SU-DHL-6 (cell line): ENCODE results near the gene RPS16.

Experiments
- H2AFZ ChIP-seq: fragments of 200-600 bp; sonication (generic); 2 replicates; pipeline ENCODE4 v1.6.1; 2014; ENCODE audit warnings: low read depth, mild to moderate bottlenecking, moderate library complexity, mixed read lengths, antibody characterized with exemption, low read length; ENCODE audit not compliant: severe bottlenecking
- H3F3A ChIP-seq: fragments of 200-600 bp; shearing (Covaris generic); 2 replicates; pipeline ENCODE4 v1.6.0; 2016; ENCODE audit warnings: antibody characterized with exemption, mild to moderate bottlenecking; ENCODE audit not compliant: insufficient read depth
- H3K27ac ChIP-seq: fragments of 200-600 bp; sonication (generic); 2 replicates; pipeline ENCODE4 v1.5.1; 2016; ENCODE audit warnings: low read depth, mild to moderate bottlenecking, low read length, moderate library complexity, mixed read lengths
- H3K27me3 ChIP-seq: fragments of 200-600 bp; sonication (generic), shearing (Covaris generic); 2 replicates; pipeline ENCODE4 v1.6.0; 2014; ENCODE audit warnings: mild to moderate bottlenecking, low read length
- H3K36me3 ChIP-seq: fragments of 200-600 bp; sonication (generic); 2 replicates; pipeline ENCODE4 v1.6.1; 2014; ENCODE audit warnings: mild to moderate bottlenecking, low read length, mixed read lengths
- H3K4me2 ChIP-seq: fragments of 300-600, 200-600 bp; shearing (Covaris generic), sonication (generic); 2 replicates; pipeline ENCODE4 v1.6.0; 2014; ENCODE audit warnings: low read length, low read depth, mild to moderate bottlenecking; ENCODE audit not compliant: poor library complexity, severe bottlenecking
- H3K4me3 ChIP-seq: fragments of 200-600 bp; sonication (generic); 2 replicates; pipeline ENCODE4 v1.5.1; 2014; ENCODE audit warnings: antibody characterized with exemption, low read length, mild to moderate bottlenecking, mixed read lengths; ENCODE audit not compliant: insufficient read depth, poor library complexity, severe bottlenecking
- H3K79me2 ChIP-seq: fragments of 200-600 bp; sonication (generic); 2 replicates; pipeline ENCODE4 v1.6.1; 2014; ENCODE audit warnings: mild to moderate bottlenecking, low read length, moderate library complexity; ENCODE audit not compliant: insufficient read depth
- H3K9ac ChIP-seq: fragments of 200-600 bp; sonication (generic); 2 replicates; pipeline ENCODE4 v1.7.0; 2014; ENCODE audit warnings: mild to moderate bottlenecking, low read length
- H3K9me2 ChIP-seq: fragments of 200-600 bp; sonication (generic); replicated peaks from 2 replicates; pipeline ENCODE4 v1.6.1; 2014; ENCODE audit warnings: low read length; ENCODE audit not compliant: insufficient read depth
- H3K9me3 ChIP-seq: fragments of 200-600 bp; sonication (generic); 2 replicates; pipeline ENCODE4 v1.6.1; 2014; ENCODE audit warnings: low read length, mixed read lengths; ENCODE audit not compliant: insufficient read depth
- H4K20me1 ChIP-seq: fragments of 200-600 bp; sonication (generic); 2 replicates; pipeline ENCODE4 v1.6.1; 2014; ENCODE audit warnings: low read depth, mild to moderate bottlenecking, antibody characterized with exemption, low read length, moderate library complexity, mixed read lengths
- EZH2phosphoT487 ChIP-seq: fragments of 200-600 bp; sonication (generic), shearing (Covaris generic); conservative IDR thresholded peaks from 2 replicates; pipeline ENCODE4 v1.6.1; 2018; ENCODE audit warnings: mild to moderate bottlenecking, antibody characterized with exemption, low read length, moderate library complexity, mixed read lengths
- TF ChIP-seq, protein P1 (sequence below): fragments of 200-600 bp; sonication (generic); IDR thresholded peaks from one replicate; pipeline ENCODE4 v1.5.1; 2017; ENCODE audit warnings: antibody characterized with exemption, mild to moderate bottlenecking, low read length, moderate library complexity; ENCODE audit not compliant: insufficient read depth, poor library complexity, severe bottlenecking

The RPS16 gene

DNA sequence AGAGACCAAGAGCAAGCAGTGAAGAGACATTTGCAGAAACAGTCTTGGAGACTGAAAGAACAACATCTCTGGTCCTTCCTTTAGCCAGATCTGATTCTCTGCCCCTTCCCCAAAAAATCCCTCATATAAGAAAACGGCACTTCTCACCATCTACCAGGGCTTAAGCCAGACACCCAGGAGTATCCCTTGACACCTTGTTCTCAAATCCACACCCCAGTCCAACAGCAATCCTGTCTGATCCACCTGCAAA is 25.0 kb downstream of the RPS16 start:
- Histone ChIP-seq H3K9me2 (no peaks in the 10 kb centered on the region), H2AFZ (no peak overlapping the region), H3K4me3 (no peak overlapping the region), H3K79me2 (peaks cover 29% of the 10 kb centered on the region), H3K4me2 (peak overlapping the region; percentile 97), H3K9me3 (no peaks in the 10 kb centered on the region), H3F3A (peaks cover 51% of the 10 kb centered on the region), H3K9ac (peak overlapping the region; percentile 94), H4K20me1 (no peaks in the 10 kb centered on the region), H3K27me3 (no peaks in the 10 kb centered on the region), H3K27ac (peak overlapping the region; percentile 98), H3K36me3 (no peaks in the 10 kb centered on the region)
- TF ChIP-seq EZH2phosphoT487 = no peak

DNA sequence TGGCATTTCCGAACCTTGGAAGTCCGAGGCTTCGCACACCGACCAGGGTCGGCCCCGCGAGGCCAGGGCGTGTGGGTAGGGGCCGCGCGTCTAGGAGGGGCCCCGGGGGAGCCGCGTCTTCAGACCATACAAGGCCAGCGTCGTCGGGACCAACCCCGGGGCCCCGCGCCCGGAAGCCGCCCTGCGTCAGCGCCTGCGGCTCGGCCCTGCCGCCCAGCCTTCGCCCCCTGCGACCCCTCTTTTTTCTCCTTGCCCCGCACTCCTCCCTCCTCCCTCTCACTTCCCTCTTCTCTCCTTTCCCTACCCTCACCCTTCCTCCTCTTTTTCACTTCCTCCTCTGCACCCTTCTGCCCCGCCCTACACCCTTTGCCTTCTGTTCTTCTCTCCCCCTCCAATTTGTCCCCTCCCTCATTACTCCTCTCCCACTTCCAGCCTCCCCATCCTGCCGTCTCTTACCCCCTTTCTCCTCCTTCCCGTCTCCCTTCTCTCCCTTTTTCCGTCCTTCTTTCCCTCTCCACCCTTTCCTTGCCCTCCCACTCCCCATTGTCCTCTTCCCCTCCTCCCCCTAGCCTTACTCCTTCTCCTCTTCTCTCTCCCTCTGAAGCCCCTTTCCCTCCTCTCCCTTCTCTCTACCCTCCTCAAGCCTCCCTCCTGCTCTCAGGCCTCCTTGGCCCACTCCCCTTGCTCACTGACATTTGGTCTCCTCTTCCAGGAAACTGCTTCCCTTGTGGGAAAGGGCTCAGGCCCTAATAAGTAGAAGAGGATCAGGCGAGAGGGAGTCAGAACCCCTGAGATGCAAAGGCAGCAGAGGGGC is 25.5 kb downstream of the RPS16 start:
- peaks cover 56% of the 10 kb centered on the region for H3F3A ChIP-seq
- peak overlapping the region; percentile 47 for H2AFZ ChIP-seq
- no peaks in the 10 kb centered on the region for H4K20me1 ChIP-seq

DNA sequence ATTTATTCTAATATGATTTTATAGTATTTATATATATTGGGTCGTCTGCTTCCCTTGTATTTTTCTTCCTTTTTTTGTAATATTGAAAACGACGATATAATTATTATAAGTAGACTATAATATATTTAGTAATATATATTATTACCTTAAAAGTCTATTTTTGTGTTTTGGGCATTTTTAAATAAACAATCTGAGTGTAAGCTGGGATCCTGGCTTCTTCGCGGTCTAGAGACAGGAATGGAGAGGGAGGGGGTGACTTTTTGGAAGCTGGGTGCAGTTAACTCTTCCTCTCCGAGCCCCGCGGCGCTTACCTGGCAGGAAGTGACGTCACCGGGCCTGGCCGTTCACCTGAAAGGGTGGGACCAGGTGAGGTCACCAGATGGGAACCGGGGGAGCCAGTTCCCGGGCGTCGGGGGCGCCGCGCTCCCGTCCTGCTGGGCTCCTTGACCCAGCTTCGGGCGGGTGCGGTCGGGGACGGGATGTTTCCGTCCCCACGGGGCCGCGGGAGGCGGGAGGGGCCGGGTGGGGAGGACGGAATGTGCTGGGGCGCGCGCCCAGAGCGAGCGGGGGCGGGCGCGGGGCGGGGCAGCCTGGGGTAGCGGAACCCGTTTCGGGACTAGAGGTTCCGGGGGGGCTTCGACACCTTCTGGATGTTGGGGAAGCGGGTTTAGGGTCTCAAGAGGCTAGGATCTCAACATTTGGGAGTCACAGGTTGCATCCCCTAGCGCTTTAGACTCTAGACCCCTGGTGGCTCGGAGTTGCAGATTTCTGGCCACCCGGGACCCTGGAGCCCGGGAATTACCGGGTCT is 26.3 kb downstream of the RPS16 start:
- Histone ChIP-seq H3K4me3 (peak overlapping the region; percentile 91), H3K36me3 (no peaks in the 10 kb centered on the region), H3K27ac (peak overlapping the region; percentile 98), H3F3A (peaks cover 61% of the 10 kb centered on the region), H3K9ac (peak overlapping the region; percentile 94), H4K20me1 (no peaks in the 10 kb centered on the region), H3K9me3 (no peaks in the 10 kb centered on the region), H3K27me3 (no peaks in the 10 kb centered on the region), H3K79me2 (peaks cover 29% of the 10 kb centered on the region), H3K4me2 (peak overlapping the region; percentile 97), H2AFZ (peak overlapping the region; percentile 47), H3K9me2 (no peaks in the 10 kb centered on the region)
- TF ChIP-seq EZH2phosphoT487 = no peak
- TF ChIP-seq, protein P1, sequence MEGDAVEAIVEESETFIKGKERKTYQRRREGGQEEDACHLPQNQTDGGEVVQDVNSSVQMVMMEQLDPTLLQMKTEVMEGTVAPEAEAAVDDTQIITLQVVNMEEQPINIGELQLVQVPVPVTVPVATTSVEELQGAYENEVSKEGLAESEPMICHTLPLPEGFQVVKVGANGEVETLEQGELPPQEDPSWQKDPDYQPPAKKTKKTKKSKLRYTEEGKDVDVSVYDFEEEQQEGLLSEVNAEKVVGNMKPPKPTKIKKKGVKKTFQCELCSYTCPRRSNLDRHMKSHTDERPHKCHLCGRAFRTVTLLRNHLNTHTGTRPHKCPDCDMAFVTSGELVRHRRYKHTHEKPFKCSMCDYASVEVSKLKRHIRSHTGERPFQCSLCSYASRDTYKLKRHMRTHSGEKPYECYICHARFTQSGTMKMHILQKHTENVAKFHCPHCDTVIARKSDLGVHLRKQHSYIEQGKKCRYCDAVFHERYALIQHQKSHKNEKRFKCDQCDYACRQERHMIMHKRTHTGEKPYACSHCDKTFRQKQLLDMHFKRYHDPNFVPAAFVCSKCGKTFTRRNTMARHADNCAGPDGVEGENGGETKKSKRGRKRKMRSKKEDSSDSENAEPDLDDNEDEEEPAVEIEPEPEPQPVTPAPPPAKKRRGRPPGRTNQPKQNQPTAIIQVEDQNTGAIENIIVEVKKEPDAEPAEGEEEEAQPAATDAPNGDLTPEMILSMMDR = no peak

More for the DNA sequence above, 25.5 kb downstream of the RPS16 start:
- H3K9ac ChIP-seq = peak overlapping the region; percentile 94
- H3K79me2 ChIP-seq = peaks cover 29% of the 10 kb centered on the region
- peak overlapping the region; percentile 98 for H3K27ac ChIP-seq
- no peaks in the 10 kb centered on the region for H3K36me3 ChIP-seq
- peak overlapping the region; percentile 97 for H3K4me2 ChIP-seq
- H3K27me3 ChIP-seq = no peaks in the 10 kb centered on the region
- H3K9me3 ChIP-seq = no peaks in the 10 kb centered on the region
- H3K4me3 ChIP-seq = peak overlapping the region; percentile 91
- TF ChIP-seq EZH2phosphoT487 = no peak
- TF ChIP-seq, protein P1 = no peak
- H3K9me2 ChIP-seq = no peaks in the 10 kb centered on the region
